Measurements from ENCODE around the gene AVL9.
"Not testable (repeated sequence)": the region's sequence is repeated elsewhere in the genome, so short reads cannot be mapped to it uniquely, and the experiment has no call there.

AVL9 gene

DNA sequence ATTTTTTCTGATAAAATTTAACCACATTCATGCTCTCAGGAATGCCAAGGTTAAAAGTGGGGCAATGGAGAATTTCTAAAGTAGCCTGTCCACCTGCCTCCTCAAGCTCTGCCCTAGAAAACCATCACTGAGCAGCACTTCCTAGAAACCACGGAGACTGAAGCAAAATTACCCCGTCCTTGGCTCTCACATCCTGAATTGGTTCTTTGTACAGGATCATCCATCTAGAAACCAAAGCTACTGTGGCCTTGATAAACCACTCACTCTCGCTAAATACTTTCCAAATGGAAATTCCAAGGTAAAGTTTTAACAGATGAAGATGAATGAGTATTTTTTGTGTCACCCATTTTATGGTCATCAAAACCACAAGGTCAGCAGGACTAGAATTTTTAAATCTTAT, 96.6 kb downstream of the AVL9 start:
- no peak for DNase-seq (ENCODE audit: low spot score)

DNA sequence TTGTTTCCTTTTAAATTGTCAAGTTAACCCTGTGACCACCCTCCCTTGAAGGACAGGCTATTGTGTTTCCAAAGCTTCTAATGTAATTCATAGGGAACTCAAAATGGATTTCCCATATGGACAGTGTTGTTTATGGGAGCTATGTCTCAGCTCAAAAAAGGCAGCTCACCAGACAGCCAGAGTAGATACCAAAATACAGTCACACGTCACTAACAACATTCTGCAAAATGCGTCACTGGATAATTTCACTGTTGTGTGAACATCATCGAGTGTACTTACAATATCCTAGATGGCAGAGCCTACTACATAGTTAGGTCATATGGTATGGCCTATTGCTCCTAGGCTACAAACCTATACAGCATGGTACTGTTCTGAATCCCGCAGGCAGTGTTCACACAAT, 97.4 kb downstream of the AVL9 start:
- no peak for DNase-seq (ENCODE audit: low spot score)

DNA sequence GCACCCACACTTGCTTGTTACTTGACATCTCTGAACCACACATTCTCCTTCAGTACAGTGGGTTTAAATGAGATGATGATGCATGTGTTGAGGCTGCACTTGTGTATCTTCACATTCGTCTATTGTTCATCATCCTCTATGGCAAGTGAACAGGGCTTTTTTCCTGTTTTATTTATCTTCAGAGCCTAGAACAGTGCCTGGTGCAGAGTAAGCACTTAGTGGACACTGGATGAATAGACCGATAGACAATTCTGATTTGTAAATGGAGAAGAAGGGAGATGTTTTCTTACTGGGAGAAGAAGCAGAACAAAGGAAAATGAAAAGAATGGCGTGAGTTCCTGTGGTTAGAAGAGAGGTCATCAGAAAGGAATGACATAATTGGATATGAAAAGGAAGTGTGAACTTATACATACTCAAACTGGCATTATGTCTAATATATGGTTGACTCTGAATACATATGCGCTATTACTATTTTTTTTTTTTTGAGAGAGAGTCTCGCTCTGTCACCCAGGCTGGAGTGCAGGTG, 99.7 kb downstream of the AVL9 start:
- no peak for DNase-seq (ENCODE audit: low spot score)

DNA sequence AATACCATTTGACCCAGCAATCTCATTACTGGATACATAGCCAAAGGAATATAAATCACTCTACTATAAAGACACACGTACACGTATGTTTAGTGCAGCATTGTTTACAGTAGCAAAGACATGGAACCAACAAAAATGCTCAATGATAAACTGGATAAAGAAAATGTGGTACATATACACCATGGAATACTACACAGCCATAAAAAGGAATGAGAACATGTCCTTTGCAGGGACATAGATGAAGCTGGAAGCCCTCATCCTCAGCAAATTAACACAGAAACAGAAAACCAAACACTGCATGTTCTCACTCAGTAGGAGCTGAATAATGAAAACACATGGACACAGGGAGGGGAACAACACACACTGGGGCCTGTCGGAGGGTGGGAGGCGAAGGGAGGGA, 105.9 kb downstream of the AVL9 start:
- not testable (repeated sequence) for DNase-seq (ENCODE audit: low spot score)

DNA sequence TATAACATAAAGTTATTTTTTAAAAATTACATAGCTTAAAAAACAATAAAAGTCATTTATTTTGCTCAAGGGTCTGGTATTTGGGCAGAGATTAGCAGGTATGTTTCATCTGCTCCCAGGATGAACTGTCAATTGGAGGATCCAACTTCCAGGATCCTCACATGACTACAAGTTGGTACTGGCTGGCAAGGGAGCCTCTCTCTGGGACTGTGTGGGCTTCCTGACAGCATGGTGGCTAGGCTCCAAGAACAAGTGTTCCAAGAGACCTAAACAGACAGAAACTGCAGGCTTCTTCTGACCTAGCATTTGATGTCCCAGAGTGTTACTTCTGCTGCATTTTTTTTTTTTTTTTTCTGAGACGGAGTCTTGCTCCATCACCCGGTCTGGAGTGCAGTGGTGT, 107.2 kb downstream of the AVL9 start:
- DNase-seq (ENCODE audit: low spot score) = no peak

DNA sequence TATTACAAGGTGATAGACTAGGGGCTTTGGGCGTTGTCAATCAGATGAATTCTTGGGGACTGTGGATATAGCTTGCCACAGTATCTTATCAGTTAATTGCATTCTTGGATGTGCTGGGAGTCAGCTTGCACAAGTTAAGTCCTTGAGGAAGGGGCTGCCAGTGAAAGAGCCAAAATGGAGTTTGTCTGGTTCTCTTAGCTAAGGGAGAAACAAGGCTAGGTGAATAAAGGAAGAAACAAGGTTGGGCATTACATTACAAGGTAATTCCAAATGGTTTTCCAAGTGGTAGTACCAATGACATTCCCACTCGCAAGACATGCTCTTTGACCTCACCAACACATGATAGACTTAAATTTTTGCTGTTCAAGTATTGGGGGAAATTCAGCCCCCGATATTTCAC, 108.2 kb downstream of the AVL9 start:
- not testable (repeated sequence) for DNase-seq (ENCODE audit: low spot score)

DNA sequence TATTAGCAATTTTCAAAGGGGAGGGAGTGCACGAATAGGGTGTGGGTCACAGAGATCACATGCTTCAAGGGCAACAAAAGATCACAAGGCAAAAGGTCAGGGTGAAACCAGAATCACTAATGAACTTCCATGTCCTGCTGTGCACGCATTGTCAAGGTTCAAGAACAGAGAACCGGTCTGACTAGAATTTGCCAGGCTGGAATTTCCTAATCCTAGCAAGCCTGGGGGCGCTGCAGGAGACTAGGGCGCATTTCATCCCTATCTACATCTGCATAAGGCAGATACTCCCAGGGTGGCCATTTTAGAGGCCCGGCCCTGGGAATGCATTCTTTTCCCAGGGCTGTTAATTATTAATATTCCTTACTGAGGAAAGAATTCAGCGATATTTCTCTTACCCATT, 108.8 kb downstream of the AVL9 start:
- not testable (repeated sequence) for DNase-seq (ENCODE audit: low spot score)

DNA sequence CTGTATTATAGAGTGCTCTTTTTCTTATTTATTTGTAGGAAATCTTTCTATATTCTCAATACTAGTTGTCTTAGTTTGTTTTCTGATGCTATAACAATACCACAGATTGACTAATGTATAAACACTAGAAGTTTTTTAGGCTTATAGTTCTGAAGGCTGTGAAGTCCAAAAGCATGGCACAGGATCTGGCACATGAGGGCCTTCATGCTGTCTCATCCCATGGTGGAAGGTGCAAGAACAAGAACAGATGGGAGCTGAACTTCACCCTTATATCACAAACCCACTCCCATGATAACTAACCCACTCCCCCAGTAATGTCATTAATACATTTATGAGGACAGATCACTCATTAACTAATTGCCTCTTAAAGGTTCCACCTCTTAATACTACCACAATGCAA, 109.7 kb downstream of the AVL9 start:
- DNase-seq (ENCODE audit: low spot score) = no peak

DNA sequence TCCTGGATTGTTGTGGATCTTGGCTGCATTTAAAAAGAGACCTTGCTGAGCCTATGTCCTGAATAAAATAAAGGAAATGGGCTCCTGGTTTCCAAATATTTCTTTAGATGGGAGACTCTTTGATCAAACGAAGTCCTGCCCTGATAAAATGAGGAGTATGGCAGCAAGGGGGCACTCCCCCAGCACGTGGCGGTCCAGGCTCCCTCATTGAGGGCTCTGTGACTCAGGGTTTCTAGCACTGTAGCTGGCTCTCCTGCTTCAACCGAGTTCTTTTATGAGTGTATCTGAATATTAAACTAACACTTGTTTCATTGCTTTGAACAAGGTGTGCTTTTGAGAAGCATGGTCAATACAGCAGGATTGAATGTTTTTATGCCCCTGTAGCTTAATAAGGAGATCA, 114.2 kb downstream of the AVL9 start:
- DNase-seq (ENCODE audit: low spot score) = no peak

DNA sequence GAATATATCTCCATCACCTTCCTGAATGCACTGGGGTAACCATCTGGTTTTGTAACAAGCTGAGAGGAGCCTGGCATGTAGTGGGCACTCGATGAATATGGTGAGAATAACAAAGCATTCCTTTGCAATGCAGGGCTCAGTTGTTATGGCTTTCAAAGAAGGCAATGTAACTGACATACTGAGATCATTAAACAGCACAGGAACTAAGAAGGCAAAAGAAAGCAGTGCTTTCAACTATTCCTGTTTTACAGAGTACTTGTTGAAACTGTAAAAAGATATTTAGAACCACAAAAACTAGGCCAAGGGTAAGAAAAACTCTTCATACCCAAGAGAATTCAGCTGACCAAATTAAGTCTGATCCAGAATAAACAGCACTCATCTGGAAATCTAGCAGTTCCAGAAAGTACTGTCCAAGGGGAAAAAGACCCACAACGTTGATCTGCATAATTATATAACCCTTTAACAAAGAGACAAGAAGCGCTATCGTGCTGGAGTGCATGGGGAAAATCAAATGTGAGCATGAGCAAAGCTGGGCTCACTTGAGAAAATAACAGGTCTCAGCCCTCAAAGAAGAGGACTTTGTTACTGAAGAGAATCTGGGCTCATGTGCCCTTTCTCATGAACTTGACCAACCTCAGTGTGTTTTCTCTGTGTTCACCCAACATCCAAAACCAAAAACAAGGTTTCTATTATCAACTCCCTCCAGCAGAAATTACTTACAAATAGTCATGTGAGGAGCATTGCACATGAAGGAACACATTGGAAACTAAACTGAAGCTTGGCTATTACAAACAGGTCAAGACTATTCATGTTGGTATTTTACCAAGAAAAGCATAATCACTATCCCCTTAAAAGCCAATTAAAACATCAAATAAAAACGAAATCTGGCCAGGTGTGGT, 116.2 kb downstream of the AVL9 start:
- no peak for DNase-seq (ENCODE audit: low spot score)

DNA sequence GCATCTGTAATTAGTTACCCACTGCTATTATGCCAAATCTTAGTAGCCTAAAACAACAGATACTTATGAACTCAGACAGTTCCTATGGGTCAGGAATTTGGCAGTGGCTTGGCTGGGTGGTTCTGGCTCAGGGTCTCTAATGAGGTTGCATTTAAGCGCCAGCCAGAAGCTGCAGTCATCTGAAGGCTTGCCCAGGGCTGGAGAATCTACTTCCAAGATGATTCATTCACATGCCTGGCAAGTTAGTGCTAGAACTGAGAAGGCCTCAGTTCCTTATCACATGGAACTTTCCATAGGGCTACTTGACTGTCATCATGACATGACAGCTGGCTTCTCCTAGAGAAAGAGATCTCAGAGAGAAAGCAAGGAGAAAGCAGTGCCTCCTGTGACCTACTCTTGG, 121.3 kb downstream of the AVL9 start:
- no peak for DNase-seq (ENCODE audit: low spot score)

DNA sequence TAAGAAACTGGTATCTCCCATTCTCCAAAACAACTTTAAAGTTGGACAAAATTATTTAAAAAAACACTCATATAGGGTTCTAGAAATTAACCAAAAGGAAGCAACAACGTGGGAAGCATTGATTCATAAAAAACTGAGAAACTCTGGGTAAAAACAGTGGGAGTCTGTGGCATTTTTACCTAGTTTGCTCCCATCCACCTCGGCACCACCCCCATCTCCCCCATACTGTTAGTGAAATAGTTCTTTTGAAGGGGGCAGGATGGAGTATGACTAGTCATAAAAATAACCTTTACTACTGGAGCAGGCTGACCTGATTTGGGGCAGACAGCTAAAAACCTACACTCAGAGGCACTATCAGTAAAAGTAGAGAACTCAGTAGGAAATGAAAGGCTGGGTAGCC, 123.2 kb downstream of the AVL9 start:
- no peak for DNase-seq (ENCODE audit: low spot score)

DNA sequence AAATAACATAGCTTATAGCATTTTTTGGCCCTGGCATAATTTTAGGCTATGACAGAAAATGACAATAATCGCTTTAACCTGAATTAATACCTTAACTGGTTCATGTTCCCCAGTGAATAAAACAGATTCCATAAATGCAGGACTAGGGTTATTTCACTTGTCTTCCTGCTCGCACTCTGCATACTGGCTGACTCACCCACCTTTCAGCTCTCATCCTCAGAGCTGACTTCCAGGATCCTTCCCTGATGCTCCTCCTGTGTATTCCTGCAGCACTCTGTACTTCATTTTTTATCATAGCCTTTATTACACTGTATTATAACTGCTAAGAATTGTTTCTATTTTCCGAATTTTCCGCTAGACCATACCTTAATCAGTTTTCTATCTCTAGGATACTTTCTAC, 123.7 kb downstream of the AVL9 start:
- no peak for DNase-seq (ENCODE audit: low spot score)

DNA sequence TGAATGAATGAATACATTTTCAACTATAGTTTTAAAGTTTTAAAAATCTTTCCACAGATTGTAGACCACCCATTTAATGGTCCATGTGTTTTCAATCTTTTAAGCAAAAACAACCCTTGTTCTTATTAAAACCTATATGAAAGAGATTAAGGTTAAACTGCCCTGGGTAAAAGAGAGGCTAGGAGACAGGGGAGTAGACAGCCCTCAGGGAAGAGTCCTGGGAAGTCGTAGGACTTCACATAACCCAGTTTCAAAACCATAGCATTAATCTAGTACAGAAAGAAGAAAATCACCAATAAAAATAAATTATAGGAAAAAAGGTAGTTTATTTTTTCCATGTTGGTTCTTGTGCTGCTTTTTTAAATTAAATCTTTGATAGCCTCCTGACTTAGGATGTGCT, 124.1 kb downstream of the AVL9 start:
- DNase-seq (ENCODE audit: low spot score) = not testable (repeated sequence)

DNA sequence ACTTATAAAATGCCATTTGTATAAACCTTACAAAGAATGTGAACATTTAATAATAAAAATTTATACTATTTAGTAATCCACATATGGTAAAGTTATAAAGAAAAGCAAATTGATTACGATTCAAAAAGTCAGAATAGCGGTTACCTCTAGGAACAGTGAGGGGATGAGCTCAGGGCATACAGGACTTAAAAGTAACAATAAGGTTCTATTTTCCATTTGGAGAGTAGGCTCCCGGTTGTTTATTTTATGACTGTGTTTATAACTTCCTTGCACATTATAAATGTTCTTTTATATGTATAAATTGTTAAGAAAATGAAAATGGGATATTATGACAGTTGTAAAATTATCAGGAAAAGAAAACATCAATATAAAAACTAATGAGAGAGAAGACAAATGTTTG, 135.7 kb downstream of the AVL9 start:
- no peak for DNase-seq (ENCODE audit: low spot score)

DNA sequence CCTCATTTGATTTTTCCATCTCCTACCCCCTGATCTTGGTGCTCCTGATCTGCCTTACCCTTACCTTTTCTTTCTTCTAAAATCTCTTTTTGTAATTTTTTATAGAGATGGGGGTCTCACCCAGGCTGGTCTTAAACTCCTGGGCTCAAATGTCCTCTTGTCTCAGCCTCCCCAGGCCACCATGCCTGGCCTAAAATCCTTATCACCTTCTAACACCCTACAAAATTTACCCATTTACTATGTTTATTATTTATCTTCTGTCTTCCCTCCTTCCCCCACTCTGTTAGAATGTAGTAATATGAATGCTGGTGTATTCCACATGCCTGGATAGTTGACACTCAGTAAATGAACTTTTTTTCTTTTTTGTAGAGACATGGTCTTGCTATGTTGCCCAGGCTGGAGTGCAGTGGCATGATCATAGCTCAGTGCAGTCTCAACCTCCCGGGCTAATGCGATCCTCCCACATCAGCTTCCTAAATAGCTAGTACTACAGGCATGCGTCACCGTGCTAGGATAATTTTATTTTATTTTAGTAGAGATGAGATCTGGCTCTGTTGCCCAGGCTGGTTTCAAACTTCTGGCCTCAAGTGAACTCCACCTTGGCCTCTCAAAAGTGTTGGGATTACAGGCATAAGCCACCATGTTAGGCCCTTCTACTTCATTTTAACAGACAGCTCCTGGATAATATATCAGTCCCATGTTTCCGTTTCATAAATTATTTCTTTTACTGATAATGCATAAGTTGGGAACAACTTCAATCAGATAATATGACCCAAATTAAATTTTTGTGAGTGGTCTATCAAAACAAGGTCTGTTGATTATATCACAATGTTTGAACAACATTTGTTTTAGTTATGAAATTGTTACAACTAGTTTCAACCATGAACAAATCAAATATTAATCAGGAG, 136.6 kb downstream of the AVL9 start:
- DNase-seq (ENCODE audit: low spot score) = not testable (repeated sequence)

DNA sequence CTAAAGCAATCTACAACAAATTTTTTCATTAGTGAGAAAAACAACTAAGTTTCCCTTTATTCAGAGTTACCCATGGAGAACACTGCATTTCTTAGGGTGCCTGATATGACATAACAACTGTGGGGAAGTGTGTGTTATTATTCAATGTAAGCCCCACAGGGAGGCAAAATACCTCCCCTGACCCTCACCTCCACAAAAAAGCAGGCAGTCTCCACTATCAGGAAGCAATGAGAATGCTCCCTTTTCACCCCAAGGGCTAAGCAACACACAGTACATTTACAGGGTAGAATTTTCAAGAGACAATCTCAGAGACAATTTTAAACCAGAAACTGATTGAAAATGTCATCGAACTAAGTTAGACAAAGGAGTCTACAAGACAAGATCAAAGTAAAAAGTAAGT, 138.2 kb downstream of the AVL9 start:
- not testable (repeated sequence) for DNase-seq (ENCODE audit: low spot score)

DNA sequence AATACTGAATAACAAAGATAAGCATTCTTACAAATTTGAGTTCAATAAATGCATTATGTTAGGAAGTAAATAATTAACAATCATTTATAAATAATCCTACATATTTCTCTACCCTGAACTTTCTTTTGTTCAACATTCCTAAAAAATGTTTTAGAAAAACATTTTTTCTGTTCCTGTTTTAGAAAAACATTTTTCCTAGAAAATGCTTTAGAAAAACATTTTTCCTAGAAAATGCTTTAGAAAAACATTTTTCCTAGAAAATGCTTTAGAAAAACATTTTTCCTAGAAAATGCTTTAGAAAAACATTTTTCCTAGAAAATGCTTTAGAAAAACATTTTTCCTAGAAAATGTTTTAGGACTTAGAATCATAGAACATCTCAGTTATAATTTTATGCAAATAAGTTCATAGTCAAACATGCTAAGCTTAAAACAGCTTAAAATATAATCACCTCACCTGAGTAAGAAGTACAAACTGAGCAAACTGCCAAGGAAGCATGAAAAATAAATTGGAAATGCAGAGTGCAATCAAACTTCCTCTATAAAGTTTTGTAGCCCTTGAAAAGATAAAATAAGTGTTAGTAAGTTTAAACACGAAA, 139.6 kb downstream of the AVL9 start:
- DNase-seq (ENCODE audit: low spot score) = not testable (repeated sequence)

DNA sequence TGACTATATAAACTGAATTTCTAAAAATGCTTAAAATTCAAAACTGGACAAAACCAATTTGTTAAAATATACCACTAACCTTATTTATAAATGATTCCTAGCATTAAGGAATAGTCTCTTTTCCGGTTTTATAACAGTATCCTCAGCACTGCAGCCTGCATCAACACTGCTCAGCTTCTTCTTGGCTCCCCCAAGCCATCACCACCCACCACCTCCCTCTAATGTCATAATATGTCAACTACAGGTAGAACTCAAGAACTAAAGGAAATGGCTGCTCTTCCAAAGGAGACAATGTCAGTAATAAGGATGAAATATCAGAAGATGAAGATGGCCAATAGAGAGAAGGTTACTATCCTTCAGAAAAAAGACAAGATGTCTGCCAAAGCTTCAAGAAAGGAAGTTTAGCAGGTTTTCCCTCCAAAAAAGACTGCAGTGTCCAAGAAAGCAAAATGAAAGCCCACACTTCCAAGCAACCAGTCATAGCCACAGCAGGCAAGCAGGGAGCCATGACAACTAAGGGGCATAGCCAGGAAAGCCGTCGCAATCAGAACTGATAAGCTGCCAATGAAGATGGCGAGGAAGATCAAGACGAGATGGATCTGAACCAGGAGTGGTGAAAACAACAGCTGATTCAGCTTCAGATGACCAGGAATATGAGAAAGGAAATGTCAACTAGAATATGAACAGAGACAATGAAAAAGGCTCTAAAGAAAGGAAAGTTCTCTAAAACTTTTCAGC, 141.6 kb downstream of the AVL9 start:
- DNase-seq (ENCODE audit: low spot score) = peak; percentile 5

DNA sequence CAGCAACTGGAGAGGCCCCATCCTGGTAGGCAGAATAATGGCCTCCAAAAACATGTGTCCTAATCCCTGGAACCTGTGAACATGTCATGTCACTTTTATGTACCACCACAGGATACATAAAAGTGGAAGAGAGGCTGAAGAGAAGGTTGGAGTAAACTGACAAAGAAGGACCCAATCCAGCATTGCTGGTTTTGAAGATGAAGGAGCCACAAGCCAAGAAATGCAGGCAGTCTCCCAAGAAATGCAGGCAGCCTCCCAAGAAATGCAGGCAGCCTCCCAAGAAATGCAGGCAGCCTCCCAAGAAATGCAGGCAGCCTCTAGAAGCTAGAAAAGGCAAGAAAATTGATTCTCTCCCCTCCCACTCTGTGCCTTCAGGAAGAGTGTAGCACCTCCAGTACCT, 142.3 kb downstream of the AVL9 start:
- not testable (repeated sequence) for DNase-seq (ENCODE audit: low spot score)

All from cerebellar cortex (tissue), 1 donor.